HG02678 (cell line): ENCODE measurements around the gene EIF1AX.
A peak's percentile ranks its signal among the peaks of the same experiment; 100 is the strongest.
"Not testable (repeated sequence)": the region's sequence is repeated elsewhere in the genome, so short reads cannot be mapped to it uniquely, and the experiment has no call there.

Source experiments
- ATAC-seq: cut with Tn5 transposase; IDR thresholded peaks from one replicate; pipeline ENCODE4 v1.9.1; 2021; ENCODE audit warnings: mild to moderate bottlenecking, moderate library complexity; ENCODE audit not compliant: unreplicated experiment

The EIF1AX gene, protein sequence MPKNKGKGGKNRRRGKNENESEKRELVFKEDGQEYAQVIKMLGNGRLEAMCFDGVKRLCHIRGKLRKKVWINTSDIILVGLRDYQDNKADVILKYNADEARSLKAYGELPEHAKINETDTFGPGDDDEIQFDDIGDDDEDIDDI

GRCh38 chrX:20141281-20142220, at the start of gene EIF1AX:
Gene EIF1AX (minus strand): TSS chrX:20141838. CDS start chrX:20141640, 198 bp downstream.
- ATAC-seq: peak; percentile 99

DNA sequence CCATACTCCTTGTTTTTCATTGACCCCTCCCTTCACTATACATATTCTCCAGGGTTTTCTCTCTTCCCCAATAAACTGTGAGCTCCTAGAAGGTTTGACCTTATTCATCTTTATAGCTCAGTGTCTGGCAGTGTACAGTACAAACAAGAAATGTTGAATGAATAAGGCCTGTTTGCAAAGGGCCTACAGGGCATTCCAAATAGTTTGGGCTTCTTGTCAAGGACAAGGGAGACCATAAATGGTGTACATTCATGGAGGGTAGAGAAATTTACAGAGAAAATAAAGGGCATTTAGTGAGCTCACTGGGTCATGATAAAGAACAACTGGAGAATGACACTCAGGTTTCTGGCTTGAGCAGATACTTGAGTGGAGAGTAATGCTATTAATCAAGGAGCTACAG, 47.5 kb upstream of the EIF1AX start:
- no peak for ATAC-seq

- ATAC-seq: no peak
These were observed 40.1 kb upstream of the EIF1AX start for GRCh38 chrX:20181598-20182329.

DNA sequence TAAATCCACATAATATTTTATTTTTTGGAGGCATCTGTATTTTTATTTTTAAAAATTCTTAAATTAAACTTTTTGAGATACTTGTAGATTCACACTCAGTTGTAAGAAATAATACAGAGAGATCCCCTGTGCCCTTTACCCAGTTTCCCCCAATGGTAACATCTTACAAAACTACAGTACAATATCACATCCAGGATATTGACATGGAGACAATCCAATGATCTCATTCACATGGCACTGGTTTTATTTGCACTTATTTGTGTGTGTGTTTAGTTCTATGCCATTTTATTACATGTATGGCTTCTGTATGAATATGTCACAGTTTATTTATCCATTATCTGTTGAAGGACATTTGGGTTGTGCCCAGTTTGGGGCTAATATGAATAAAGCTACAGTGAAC, 35.5 kb upstream of the EIF1AX start:
- ATAC-seq: no peak

GRCh38 chrX:20173856-20174255, 32.2 kb upstream of the EIF1AX start:
- no peak for ATAC-seq

- no peak for ATAC-seq
These were observed 31.7 kb upstream of the EIF1AX start for GRCh38 chrX:20173313-20173712.

GRCh38 chrX:20171887-20172286, 30.2 kb upstream of the EIF1AX start:
- no peak for ATAC-seq

- ATAC-seq: not testable (repeated sequence)
These were observed 20.9 kb upstream of the EIF1AX start for GRCh38 chrX:20162516-20162915.

DNA sequence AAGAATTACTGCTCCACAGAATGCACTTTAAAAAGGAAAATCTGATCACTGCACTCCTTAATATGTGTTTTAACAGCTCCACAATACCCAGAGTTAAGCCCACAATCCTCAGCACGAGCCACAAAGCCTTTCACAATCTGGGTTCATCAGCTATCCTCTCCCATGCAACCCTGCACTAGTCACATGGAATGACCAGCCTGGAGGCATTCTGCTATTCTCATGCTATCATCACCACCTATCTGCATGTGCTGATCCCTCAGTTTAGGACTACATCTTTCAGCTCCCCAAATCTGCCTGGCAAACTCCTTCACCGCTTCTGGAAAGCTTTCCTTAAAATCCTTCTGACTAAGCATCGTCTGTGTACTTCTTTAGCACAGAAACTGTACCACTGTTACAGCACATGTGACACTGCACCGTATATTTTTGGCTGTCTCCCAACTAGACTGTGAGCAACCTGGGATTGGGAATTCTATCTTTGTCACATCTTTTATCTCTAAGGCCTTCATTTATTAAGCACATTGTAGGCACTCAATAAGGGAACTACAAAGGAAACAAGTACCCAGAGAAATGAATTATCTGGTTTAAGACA, 18.3 kb upstream of the EIF1AX start:
- ATAC-seq: no peak

DNA sequence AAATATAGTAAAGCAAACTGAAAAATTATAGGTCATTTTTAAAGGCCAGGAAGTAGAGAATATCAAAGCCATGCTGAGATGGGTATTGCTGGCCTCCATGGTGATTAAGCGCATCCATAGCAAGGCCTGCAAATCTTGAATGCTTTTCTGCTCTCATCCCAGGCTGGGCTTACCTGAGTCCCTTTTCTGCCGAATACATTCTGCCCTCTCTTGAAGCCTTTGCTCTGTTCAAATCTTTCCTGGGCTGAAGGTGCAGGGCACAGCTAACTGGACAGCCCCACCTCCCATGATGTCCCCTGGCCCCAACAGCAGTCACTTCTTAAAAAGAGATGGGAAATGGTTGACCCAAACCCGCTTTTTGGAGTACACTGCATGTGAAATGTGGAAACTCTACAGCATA, 10.1 kb upstream of the EIF1AX start:
- ATAC-seq: no peak

DNA sequence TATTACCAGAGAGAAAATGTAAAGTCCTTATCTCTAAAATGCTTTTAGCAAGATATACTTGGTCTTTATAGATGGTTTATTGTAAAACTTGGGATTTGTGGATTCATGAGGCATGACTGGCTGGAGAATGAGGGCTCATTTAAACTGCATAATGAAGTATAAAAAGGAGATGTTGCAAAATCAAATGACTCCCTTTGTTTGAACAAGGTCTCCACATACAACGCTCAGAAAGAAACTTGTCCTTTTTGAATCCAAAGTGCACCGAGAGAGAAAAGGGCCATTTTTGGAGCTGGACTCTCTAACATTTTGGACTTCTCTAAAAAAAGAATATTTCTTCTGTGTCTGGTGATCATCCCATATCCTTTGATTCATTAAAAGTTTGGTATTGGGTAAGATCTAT, 7.7 kb upstream of the EIF1AX start:
- ATAC-seq: no peak

GRCh38 chrX:20147561-20147960, 5.9 kb upstream of the EIF1AX start:
- no peak for ATAC-seq

DNA sequence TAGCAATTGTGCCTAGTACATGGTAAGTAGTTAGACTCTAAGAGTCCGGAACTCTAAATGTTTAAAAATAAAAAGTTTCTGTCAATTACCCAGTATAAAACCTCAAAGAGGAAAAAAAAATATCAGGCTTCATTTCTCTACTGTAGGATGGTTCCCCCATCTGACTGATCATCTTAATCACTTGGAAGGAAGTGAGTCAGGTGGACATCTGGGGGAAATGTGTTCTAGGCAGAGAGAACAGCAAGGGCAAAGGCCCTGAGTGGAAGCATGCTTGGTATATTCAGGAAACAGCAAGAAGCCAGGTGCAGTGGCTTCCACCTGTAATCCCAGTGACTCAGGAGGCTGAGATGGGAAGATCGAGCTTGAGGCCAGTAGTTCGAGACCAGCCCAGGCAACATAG, 2.9 kb upstream of the EIF1AX start:
- no peak for ATAC-seq

DNA sequence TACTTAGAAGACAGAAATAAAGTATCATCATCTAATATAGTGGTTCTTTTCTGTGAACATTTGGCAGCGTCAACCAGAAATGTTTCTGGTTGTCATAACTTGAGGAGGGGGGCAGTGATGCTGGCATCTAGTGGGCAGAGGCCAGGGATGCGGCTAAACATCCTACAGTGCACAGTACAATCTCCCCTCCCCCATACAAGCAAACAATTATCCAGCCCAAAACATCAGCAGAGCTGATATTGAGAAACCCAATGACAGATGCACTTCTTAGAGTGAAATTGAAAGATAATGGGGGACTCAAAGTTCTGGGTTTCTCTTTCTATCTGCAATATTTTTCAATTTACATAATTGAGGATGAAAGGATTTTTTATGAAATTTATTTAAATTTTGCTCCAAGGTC, 1.9 kb upstream of the EIF1AX start:
- ATAC-seq: no peak

- no peak for ATAC-seq
These were observed 1.5 kb upstream of the EIF1AX start for GRCh38 chrX:20143111-20143510.

DNA sequence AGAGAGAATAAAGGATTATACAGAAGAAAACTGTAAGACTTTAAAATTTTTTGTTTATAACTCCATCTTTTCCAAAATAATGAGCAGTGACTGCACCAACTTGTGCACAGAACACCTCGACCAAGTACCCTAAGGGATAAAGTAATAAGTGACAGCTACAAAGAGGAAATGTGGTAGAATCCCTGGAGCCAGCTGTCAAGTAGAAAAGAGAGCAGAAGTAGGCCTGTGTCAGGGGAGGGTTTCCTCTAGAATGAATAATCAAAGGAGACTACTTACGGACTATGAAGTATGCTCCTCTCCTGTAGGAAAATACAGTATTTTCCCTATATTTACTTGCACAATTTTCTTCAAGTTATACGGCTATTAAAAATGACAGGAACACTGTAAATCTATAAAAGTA, 1.2 kb downstream of the EIF1AX start:
- no peak for ATAC-seq

GRCh38 chrX:20139966-20140365, 1.7 kb downstream of the EIF1AX start:
- no peak for ATAC-seq

GRCh38 chrX:20135944-20136343, 5.7 kb downstream of the EIF1AX start:
- no peak for ATAC-seq

- ATAC-seq: no peak
These were observed 9.0 kb downstream of the EIF1AX start for GRCh38 chrX:20132666-20133065.

DNA sequence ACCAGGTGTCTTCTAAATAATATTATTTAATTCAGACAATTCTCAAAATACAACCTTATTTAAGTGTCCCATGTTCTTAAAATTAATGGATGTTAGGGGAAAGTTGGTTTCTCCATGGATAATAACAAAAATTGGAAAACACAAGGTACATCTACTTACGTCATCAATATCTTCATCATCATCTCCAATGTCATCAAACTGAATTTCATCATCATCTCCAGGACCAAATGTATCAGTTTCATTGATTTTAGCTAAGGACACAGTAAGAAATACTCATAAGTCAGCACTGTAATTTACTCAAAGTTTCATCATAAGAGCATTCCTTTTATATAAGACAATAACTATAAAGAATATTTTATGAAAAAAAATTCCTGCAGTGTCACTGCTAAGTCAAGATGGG, 11.3 kb downstream of the EIF1AX start:
- no peak for ATAC-seq

GRCh38 chrX:20129547-20129946, 12.1 kb downstream of the EIF1AX start:
- ATAC-seq: no peak
